ENCODE data around the gene CLCN2.

- TF ChIP-seq POLR2A (IDR thresholded peaks at IDR 0.05) (no peak), CTCF (IDR thresholded peaks at IDR 0.05) (no peak)
These were observed 1.1 kb downstream of the CLCN2 start for GRCh38 chr3:184360070-184360928.
